ENCODE measurements around the gene TENM4.

DNA sequence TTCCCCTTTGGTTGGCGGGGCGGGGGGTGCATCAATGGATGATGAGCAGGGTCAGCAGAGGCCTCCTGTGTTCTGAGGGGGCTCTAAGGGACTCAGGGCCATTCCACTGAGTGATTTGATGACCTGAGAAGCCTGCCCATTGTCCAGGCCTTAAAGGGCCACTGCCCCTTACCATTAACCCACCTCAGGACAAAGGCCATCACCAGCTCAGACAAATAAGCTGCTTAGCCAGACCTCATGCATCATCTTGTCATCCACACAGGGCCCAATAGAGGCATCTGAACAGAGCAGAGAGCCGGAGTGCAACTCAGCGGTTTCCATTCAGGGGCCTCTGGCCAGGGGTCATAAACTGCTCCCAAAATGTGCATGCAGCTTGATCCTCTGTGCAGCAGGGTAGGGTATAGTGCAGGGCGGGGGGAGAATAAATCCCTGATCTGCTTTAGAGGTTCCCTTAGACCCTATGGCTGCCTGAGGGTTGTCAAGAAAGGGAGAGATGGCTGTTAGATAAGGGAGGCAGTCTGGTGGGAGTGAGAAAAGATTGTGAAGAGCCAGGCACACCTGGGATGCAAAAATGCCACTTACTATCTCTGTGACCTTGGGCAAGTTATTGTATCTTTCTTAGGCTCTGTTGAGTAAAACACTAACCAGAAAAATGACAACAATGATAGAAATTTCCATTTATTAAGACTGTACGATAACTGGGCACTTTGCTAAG, 490.7 kb downstream of the TENM4 start:
- TF ChIP-seq POLR2AphosphoS5 (IDR thresholded peaks at IDR 0.05; ENCODE audit: low read depth, low read length) (no peak), SIN3A (IDR thresholded peaks at IDR 0.05; ENCODE audit: borderline replicate concordance, insufficient read depth, low read length) (no peak), TAF1 (IDR thresholded peaks at IDR 0.05; ENCODE audit: borderline replicate concordance, insufficient read depth, low read length) (no peak)
